NCI-H82 treated with DMSO at 0.1 percent for 48 hours (cell line): ENCODE measurements around the gene SUPT3H.
A peak's percentile ranks its signal among the peaks of the same experiment; 100 is the strongest.
"Not testable (repeated sequence)": the region's sequence is repeated elsewhere in the genome, so short reads cannot be mapped to it uniquely, and the experiment has no call there.

Experiments
- DNase-seq: peaks from one replicate; lab custom pipeline; 2025; ENCODE audit not compliant: unreplicated experiment; lab: John Stamatoyannopoulos, UW

Gene SUPT3H

DNA sequence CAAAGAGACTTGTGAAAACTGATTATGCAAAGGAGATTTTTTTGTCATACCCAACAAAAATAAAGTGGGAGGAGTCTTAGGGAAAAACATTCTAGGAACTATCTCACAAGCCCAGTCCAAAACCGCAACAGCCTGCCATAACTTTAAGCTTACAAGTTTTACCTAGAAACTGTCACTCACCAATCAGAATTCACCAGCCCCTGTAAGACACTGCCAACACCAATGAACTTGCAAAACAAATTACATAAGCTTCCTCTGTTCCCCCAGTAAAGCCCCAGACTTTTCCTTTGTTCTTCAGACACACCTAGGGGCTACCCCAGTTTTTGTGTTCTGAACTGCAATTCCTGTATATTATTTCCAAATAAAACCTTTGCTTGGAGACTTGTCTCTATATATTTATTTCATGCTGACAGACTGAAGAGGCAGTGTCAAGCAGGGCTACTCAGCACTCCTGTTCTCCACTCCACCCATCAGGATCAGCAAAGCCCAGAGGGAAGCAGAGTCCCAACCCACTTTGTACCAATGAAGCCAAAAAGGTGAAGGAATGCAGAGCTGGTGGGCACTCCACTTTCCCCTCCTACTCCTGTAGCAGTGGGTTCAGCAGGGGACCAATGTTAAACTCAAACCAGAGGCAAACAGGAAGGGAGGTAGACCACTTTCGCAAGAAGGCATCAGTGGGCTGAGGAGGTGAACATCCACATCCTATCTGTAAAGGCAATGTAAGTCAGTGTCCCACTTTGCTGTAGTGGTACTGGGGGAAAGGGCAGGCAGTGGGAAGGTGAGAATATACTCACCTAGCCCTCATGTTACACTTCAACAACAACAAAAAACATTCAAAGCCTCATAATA is 192.1 kb downstream of the SUPT3H start:
- no peak for DNase-seq

DNA sequence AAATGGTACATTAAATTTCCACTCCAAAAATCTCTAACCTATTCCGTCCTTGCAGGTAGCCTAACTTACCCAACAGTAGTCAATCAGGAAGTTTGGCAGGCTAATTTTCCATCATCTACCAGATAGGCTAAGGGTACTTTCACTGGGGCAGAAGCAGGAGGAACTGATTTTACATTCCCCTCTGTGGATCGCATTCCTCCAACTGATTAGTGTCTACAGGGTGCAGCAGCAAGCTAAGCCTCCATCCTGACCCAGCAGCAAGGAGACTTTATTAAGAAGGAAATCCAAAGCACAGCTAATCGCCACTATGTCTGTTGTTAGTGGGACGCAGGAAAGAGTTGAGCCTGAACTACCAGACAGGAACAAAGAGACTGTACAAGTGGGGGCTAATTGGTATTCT is 192.8 kb downstream of the SUPT3H start:
- DNase-seq: no peak

DNA sequence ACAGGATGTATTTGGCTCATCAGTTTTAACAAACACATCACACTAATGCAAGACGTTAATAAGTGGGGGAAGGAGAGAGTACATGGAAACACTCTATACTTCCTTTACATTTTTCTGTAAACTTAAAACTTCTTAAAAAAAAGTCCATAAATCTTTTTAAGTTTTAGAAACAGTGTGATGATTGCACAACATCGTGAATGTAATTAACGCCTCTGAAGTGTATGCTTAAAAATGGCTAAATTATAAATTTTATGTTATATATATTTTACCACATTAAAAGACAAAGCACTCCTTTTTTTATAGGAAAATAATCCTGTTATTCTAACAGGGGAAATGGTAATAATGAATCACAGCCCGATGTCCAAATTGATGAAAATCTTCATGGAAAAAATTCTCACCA is 193.7 kb downstream of the SUPT3H start:
- DNase-seq: no peak

DNA sequence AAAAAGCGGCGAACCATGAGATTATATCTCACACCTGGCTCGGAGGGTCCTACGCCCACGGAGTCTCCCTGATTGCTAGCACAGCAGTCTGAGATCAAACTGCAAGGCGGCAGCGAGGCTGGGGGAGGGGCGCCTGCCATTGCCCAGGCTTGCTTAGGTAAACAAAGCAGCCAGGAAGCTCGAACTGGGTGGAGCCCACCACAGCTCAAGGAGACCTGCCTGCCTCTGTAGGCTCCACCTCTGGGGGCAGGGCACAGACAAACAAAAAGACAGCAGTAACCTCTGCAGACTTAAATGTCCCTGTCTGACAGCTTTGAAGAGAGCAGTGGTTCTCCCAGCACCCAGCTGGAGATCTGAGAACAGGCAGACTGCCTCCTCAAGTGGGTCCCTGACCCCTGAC is 201.4 kb downstream of the SUPT3H start:
- not testable (repeated sequence) for DNase-seq

DNA sequence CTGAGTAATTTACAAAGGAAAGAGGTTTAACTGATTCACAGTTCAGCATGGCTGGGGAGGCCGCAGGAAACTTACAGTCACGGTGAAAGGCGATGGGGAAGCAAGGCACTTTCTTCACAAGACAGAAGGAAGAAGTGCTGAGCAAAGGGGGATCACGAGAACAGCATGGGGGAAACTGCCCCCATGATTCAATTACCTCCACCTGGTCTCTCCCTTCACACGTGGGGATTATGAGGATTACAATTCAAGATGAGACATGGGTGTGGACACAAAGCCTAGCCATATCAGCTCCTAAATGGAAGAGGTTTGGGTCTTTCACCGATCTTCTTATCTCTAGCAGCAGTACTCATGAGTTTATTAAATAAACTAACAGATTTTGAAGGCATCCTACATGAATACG is 202.5 kb downstream of the SUPT3H start:
- DNase-seq: peak; percentile 44

DNA sequence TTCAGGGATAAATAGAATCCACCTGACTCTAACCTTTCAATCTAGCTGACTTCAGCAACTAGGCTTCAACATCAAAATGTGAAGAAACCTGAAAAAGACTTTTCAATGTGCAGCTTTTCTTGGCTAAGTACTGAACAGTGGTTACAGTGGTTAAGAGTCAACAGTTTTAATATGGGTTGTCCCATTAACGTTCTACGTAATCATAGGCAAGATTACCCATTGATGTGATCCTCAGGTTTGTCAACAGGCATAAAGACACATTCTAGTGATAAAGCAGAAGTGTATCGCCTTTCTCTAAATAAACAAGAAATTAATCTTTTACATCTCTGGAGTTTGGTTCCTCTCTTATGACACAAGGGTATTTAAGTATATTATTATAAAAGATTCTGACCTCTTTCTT is 203.7 kb downstream of the SUPT3H start:
- no peak for DNase-seq

DNA sequence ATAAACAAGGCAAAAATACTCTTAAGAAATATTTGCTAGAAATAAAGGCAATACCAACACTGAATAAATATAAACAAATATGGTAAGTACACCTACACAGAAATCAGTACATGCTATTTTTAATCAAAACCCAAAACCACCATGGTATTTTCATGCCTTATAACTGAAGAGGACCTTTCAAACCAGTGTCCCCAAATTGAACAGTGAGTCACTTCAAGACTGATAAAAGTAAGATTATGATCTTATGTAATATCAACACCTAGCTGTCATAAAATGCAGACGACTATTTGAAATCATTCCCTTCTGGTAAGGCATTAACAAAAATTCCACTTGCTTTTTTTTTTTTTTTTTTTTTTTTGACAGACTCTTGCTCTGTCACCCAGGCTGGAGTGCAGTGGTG is 206.4 kb downstream of the SUPT3H start:
- DNase-seq: no peak

DNA sequence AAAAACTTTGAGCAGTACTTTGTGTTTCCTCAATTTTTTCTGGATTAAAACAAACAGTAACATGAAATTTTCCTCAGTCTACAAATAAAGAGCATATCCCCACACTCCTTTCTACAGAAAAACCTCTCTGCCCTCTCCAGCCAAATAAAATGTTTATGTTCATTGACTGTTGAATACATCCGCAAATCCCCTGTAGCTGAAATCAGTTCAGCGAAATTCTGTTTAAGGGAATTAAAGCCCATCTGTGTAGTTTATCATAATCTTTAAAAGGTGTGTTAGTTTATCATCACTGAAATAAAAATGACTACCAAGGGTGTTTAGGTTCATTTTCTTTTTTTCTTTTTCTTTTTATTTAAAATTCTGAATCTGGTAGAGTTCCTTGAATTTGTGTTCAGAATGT is 207.4 kb downstream of the SUPT3H start:
- peak; percentile 12 for DNase-seq

DNA sequence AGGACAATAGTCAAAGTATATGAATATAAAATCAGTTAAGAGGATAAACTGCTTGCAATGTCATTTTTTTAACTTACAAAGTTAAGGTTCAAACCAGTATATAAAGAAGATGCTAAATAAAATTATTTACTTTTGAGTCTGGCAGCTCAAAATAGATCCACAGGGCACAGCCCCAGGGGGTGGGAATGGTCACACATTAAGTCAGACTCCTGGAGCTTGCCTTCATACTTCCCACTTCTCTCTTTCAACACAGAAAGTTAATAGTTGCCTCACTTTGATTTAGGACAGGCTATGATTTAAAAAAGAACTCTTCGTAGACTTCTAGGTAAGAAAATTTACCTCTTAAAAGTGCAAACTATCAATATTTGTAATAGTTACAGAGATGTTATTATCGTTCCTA is 207.9 kb downstream of the SUPT3H start:
- no peak for DNase-seq

DNA sequence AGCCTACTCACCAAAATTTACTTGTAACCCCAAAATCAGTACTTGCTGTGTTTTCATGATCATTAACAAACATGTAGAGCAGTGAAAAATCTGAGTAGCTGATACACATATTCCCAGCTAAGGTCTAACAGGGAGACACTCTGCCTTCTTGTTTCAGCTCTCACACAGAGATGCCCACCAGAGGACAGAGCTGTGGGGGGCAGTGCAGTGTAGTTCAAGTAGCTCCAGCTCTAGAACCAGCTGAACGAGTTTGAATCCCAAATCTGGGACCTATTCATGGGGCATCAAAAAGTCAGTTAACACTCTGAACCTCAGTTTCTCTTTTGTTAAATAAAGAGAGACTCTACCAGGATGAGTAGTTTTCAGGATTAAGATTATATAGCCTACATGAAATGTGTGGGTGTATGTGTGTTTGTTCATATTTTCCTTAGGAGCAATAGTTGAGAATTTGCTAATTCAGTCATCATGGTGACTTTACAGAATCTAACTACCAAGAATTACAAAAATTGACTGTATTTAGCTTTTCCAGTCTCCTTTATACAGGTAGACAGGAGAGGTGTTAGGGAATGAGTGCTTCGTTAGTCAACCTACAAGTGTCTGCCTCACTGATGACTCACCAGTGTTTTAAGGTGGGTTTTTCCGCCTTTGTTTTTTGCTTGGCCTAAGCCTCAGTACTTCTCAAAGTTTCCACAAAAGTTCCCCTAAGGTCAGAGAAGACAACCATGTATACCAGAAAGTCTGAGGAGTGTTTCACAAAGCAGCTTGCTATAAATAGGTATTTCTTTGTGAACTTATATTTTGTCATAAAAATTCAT is 213.6 kb downstream of the SUPT3H start:
- no peak for DNase-seq

DNA sequence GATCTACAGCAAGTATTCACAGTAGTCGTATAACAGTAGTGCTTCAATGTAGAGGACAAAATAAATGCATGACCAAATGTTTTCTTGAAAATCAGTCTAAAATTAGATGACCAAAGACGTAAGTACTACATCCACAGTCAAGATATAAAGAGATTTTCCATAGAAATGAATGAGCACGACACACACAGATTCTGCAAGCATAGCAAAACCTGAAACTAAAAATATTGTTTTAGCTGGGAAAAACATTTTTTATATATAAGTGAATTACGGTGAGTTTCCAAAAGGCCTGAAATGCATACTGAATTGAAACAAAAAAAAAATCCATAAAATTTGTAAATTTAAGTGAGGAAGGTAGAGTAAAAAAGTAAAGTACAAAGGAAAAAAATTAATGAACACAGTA is 217.4 kb downstream of the SUPT3H start:
- DNase-seq: no peak

DNA sequence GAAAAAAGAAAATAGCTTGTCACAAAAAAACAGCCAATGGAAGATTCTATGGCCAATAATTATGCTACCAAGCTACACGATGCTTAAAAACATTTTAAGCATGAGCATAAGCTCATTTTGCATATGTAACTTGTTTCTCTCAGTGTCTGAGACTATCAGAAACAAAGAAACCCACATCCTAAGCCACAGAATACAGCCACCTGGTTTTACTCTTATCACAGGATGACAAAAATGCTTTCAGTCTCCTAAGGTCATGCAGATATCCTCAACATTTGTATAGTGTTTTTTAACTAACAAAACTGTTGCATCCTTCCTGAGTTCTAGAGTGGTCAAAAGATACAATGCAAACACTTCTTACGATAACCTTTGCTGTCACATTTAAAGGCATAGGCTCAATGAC is 221.7 kb downstream of the SUPT3H start:
- DNase-seq: no peak

DNA sequence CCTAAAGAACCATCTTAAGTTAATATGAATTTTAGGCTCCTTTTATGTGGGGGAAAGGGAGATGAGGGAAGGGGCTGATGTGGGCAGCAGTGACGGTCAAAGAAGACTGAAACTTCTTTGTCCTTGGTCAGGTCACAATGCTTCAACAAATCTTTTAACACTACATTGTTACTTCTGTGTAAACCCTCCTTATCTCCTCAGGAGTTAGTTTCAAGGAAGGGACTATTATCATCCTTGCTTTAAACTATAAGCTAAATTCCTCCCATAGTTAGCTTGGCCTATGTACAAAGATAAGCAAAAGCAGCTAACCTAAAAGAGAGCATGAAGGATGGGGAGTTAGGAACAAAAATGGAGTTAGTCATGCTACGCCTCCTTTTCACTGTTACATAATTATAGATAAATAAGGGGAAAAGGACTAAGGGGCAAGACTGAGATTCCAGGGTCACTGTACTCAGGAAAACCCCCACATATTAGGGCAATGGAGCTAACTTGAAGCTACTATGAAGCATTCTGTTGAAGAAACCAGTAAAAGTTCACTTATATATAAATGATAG is 222.3 kb downstream of the SUPT3H start:
- DNase-seq: no peak

DNA sequence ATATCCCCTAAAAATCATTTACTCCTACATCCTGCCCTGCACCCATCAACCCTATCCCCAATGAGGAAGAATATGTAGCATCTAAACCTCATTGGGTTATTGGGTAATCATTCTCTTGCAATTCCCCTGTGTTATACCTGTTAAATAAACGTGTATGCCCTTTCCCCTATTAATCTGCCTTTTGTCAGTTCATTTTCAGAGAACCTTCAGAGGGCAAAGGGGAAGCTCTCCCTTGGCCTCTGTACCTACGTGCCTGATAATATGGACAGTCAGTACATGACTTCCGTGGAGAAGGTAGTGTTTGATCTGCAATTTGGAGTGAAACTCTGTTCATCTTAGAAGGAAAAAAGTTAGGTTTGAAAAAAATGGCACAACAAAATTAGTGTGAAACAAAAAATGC is 223.1 kb downstream of the SUPT3H start:
- no peak for DNase-seq

DNA sequence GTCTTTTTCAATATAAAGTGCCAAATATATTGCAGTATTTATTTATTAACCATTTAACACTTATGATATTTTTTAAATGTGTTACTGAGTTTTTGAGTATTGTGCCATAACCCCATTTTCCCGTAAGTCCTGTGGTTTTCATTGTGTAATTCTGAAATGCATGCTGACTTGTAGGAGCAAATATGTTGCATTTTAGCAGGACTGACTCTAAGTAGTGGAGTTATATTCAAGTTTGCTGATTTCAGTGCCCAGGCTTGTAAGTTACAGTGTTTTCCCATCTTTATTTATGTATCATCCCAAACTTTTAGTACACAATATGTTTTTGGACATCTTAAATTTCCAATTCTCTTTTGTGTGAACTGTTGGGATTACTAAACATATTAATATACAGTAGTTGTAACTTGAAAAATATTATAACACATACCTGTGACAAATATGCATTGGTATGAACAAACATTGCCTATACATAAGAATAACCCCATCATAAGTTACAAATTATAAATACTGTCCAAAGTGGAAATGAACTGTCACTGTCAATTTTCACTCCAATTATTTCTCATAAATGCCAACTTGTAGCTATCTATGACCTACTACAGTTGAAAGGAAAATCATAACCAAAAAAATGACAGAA is 228.9 kb downstream of the SUPT3H start:
- no peak for DNase-seq

DNA sequence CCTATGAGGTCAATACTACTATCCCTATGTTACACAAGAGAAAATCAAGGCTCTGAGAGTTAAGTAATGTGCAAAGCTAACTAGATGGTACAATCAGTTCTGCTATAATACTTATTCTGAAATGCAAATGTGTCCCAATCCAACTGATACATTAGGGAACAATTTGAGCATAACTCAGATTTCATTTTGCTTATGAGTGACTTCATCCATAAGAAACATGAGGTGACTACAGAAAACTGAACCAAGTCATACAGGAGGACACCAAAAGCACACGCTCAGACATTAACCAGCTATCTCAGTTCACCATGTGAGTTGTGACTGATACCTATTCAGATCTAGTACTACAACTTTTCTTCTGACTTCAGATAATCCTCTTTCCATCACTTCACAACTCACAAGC is 229.5 kb downstream of the SUPT3H start:
- DNase-seq: no peak

DNA sequence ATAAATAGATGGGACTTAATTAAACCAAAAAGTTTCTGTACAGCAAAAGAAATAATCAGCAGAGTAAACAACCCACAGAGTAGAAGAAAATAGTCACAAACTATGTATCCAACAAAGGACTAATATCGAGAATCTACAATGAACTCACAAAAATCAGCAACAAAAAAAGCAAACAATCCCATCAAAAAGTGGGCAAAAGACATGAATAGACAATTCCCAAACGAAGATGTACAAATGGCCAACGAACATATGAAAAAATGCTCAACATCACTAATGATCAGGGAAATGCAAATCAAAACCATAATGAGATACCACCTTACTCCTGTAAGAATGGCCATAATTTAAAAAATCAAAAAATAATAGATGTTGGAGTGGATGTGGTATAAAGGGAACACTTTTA is 232.1 kb downstream of the SUPT3H start:
- DNase-seq: not testable (repeated sequence)

DNA sequence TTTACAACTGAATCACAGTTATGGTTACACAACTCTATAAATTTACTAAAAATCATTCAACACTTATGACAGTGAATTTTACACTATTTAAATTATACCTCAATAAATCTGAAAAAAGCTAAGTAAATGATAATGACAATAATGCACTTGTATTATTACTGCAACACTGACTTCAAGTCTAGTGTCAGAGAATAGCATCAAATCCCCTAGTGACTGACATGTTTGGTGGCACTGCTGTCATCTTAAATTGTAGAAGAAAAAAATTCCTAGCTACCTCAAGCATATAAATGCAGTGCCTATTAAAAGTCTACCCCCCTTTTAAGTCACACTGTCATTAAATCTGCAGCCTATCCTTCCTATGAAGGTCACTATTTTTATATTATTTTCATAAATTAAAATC is 239.0 kb downstream of the SUPT3H start:
- no peak for DNase-seq

DNA sequence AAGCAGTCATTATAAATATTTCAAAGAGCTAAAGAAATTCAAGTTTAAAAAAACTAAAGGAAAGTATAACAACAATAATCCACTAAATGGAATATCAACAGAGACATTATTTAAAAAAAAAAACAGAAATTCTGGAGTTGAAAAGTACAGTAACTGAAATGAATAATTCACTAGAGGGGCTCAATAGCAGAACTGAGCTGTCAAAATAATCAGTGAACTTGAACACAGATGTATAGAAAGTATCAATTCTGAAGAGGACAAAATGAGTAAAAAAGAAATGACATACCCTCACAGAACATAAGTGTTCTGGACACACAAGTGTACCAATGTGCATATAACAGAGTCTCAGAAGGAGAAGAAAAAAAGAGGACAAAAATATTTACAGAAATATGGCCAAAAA is 241.2 kb downstream of the SUPT3H start:
- DNase-seq: no peak

DNA sequence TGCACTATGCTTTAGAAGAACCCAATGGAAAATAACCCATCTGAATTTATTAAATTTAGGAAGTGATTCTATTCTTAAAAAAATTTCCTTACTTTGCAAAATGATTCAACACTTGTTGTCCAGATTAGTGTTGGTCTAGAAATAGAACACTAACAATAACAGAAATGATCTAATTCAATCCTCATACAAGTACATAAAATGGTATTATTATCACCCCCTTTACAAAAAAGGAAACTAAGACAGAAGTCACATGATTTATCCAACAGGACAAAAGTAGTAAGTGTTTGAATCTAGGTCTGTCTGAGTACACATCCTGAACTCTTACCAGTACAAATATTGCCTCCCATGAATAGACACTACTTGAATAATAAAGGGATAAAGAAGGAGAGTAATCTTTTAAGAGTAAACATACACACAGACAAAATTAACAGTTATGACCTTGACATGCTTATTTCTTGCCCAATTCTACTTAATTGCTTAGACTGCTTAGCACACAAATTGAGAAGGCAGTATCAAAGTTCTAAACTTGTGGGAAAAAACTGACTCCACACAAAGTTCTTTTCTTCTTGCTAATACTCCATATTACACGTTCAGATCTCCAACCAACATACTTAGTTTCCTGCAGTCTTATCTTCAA is 245.0 kb downstream of the SUPT3H start:
- no peak for DNase-seq

DNA sequence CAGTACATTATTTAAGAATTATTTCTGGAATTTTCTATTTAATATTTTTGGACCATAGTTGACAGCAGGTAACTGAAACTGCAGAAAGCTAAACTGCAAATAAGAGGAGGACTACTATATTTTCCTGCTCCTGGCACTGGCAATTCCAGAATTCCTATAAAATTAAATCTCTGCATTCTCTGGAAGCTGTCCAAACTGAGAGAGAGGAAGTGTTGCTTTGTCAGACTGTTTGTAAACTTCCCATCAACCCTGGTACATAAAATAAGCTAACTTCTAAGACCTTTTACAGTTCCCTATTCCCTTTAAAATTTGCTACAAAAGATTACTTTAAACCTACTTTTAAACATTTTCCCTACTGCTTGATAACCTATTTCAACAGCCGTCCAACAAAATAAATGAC is 245.7 kb downstream of the SUPT3H start:
- DNase-seq: no peak
